ENCODE results near the gene SMOC2.

The SMOC2 gene

GRCh38 chr6:168717491-168717890 is 276.5 kb downstream of the SMOC2 start:
- DNase-seq: no peak

Measured in activated gamma-delta T cell treated with Interleukin-2 at 50 U/mL for 16 hours (primary cell).